M059J (cell line): ENCODE data around the gene TTN. TPM values are rescaled to one million over a fixed set of nuclear protein-coding genes. Genes with fewer than 3 reads are reported as not detected.

ENCODE experiments used
- DNase-seq: peaks from one replicate; pipeline ENCODE4 v3.0.0-alpha.2; 2012; ENCODE audit warnings: low read depth
- total RNA-seq: library from RNA; depleted of rRNA; stranded (reverse); fragments of >200 nt; shearing (Covaris generic); gene quantifications from 2 replicates; pipeline ENCODE4 v1.2.3, GENCODE V29; 2014; rRNA removed

Gene TTN
- 0.52 and 0.71 TPM in 2 replicates for total RNA-seq

DNA sequence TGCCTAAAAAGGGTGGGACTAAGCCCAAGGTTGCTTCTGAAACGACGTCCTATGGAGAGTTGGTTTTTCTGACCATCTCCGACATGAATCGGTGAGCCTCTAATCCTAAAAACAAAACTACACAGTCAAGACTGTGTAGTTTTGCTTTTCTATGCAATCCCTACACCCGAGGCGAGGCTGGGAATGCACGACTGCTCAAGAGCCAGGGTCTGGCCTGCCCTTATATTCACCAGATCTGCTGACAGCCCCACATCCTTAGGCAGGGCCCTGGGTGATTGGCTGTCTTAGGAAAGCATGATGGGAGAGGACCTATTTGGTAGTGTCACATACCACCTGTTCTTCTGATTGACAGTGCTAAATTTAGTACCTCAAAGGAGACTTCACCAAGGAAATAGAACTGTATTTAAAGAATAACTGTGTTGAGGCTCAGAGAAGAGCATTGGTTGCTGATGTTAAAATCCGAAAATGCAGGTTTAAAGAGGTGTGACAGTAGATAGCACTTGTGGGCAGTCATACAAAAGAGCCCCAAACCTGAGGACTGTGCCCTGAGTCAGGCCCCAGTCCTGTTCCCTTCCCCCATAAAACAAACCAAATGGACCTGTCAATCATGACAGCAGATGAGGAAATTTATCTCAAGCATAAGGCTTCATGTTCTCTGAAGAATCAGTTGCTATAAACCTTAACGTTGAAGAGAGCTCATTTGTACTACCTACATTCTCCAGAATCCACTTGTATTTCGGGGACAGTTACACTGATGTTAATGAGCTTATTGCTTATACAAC lies at the start of gene TTN:
Gene TTN (minus strand): TSS at position 197 of the 782 bp plus-strand sequence. CDS start 2,781 bp downstream, outside the sequence.
- no peak for DNase-seq

- peak; percentile 14 for DNase-seq
Observed at GRCh38 chr2:178855151-178855550, 47.9 kb upstream of the TTN start.

- DNase-seq: no peak
Observed at GRCh38 chr2:178848335-178848734, 41.1 kb upstream of the TTN start.

- peak; percentile 26 for DNase-seq
Observed at GRCh38 chr2:178846458-178846802, 39.2 kb upstream of the TTN start.

DNA sequence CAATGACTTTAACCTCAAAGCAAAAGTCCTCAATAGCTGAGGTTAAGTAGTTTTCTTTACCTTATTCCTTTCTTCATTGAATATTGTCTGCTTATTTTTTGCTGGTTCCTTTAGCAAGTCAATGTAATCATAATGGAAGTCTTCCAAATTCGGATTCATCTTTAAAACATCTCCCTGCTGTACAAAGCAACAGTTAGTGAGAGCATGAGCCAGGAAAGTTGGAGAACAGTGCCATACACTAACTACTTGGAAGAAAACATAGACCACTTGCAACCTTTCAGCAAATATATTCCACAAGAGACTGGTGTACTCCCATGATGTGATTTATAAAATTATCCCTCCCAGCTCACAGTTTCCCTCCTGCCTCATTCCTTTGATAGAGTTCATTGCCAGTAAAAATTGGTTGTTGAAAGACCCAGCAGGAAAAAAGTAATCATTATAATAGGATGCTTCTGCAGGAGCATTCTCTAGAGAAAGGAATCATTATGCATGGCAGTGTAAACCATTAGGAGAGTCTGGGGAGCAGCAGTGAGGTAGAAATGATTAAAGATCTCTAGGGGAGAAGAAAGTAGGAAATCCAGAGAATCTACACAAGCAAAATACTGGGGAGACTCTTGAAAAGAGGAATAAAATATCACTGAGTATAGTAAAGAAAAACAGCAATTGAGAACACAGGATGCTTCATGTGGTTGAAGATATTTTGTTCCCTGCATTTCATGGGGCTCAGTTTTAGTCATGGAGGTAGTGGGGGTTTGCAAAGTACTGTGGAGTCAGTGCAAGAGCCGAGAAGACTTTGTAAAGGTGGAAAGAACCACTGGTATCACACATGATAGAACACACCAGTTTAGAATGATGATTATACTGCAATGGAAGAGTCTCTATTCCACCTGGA lies 38.6 kb upstream of the TTN start:
- peak; percentile 44 for DNase-seq

GRCh38 chr2:178844701-178845100 lies 37.5 kb upstream of the TTN start:
- DNase-seq: no peak

- DNase-seq: no peak
Observed at GRCh38 chr2:178844269-178844668, 37.0 kb upstream of the TTN start.

- DNase-seq: no peak
Observed at GRCh38 chr2:178843697-178844096, 36.5 kb upstream of the TTN start.

- DNase-seq: no peak
Observed at GRCh38 chr2:178836807-178837206, 29.6 kb upstream of the TTN start.

- DNase-seq: no peak
Observed at GRCh38 chr2:178834086-178834485, 26.9 kb upstream of the TTN start.

DNA sequence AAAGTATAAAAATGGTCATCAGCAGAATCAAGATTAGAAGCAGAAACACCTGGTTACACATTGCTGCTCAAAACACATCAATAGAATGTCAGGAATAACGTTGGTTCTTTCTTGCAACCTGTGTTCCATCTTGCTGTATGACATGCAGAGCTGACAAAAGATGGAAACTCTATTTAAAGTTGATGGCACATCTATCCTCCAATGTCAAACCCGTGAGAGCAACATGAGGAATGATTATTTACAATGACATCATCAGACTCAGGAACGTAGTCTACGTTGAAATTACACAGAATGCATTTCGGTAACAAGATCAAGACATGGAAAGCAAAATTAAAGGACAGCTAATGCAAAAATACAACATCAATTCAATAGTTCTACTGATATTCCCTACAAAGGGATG lies 26.2 kb upstream of the TTN start:
- no peak for DNase-seq

- no peak for DNase-seq
Observed at GRCh38 chr2:178830451-178830850, 23.2 kb upstream of the TTN start.

DNA sequence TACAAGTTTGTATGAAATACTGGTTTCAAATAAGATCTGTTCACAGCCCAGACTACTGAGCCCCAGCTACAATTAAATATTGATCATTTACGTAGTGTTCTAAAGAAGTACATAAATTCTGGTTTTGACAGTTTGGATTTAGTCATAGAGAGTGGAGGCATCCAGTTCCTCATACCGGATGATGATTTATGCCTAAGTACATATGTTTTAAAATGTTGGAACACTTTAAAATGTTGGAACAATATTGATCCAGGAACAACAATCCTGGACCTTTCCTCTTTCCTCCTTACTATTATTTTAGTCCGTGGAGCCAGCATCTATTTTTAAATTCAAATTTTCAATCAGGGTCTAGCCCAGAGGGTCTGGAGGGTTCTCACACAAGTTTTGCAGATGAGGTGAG lies 22.8 kb upstream of the TTN start:
- no peak for DNase-seq

DNA sequence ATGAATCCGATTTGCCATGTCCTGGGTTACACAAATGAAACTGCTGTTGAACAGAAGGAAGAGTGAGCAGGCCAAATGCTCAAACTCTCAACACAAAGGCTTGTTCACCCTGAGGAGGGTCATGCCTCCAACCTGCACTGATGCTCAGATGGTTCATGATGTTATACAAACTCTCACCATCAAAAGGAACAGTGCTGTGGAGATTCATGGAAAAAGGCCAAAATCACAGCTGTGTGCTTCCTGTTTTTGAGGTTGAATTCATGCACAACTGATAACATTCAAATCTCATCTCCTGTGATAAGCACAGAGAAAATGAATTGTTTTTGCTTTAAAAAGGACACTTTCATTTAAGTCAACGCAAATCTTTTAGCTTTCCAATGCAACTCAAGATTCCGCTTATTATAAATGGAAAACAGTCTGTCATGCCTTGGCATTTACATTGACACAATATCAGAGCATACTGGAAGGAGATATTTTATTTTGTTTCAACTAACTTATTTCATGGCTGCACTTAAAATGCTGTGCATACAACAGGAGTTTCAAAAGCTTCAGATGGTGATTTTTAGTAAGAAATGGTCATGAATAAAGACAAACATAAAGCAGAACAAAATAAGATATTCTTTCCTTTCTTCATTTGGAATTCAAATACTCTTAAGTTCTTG lies 22.2 kb upstream of the TTN start:
- peak; percentile 33 for DNase-seq

- no peak for DNase-seq
Observed at GRCh38 chr2:178828486-178828881, 21.3 kb upstream of the TTN start.

- DNase-seq: no peak
Observed at GRCh38 chr2:178827739-178828485, 20.7 kb upstream of the TTN start.

GRCh38 chr2:178827111-178827510 lies 19.9 kb upstream of the TTN start:
- DNase-seq: no peak

DNA sequence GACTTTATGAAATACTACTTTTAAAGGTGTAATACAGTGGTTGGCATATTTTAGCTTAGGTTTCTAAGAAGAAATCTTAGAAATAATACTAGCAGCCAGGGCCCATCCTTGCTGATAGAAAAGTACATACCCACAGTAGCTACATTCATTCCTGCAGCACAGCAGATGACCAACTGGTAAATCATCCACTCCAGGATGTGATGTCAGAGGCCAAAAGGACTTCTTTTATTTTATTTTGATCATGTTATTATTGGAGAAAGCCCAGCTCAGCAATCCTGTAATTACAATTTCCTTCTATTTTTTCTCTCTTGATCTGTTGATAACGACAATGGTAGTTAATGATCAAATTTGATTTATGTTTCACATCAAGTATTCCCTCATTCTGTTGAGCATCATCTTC lies 18.0 kb upstream of the TTN start:
- DNase-seq: peak; percentile 72

DNA sequence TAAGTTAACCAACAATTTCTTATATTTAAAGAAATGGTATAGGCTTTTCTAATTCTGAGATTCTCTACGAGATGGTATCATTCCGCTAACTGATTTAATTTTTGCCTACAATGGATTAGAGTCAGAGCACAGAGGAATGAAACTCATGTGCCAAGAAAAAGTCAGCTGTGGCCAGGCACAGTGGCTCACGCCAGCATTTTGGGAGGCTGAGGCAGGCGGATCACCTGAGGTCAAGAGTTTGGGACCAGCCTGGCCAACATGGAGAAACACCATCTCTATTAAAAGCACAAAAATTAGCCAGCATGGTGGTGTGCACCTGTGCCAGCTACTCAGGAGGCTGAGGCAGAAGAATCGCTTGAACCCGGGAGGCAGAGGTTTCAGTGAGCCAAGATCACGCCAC lies 17.0 kb upstream of the TTN start:
- no peak for DNase-seq

GRCh38 chr2:178819992-178820391 lies 12.8 kb upstream of the TTN start:
- DNase-seq: peak; percentile 25

- DNase-seq: no peak
Observed at GRCh38 chr2:178819147-178819875, 12.1 kb upstream of the TTN start.
